ENCODE results near the gene MBTD1. TPM values are rescaled to one million over a fixed set of nuclear protein-coding genes. Genes with fewer than 3 reads are reported as not detected.

MBTD1 gene
- total and polyA plus RNA-seq, 10 donors: 9.6 to 45.7 (median 23.6) TPM

DNA sequence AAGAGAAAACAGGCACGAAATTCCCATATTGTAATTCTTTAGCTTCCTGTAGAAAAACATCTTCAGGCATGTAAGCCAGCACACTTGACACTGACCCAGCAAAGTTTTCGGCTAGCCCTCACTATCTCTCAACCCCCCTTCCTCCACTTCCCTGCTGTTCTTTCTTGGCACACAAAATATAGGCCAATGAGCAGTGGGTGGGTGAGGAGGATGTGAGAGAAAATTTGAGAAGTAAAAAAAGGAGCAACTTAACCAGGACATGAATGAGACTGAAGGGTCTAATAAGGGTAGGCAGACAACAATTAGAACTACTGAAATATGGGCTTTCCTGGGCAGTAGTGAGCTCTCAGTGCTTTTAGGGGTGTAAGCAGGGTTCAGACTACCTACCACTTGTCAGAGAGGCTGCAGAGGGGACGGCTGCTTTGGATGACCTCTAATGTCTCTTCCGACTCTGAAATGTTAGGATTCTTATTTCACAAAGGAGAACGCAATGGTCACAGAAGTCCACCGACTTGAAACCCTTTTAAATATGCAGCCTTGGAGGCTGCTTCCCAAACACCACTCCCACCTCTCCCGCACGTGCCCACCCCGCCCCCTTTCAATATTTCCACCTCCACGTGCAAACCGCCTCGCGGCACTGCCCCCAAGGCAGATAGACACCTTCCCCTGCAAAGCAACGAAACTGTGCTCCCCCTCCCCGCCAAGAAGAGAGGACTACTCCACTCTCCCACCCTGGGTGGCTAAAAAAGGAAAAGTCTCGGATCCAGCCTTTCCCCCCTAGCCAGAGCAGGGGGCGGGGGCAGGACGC is 889 bp downstream of the MBTD1 start:
- peak overlapping the region; percentile 94 to 99 (median 98) for H3K27ac ChIP-seq
- peak; percentile 85 for DNase-seq
- intact Hi-C loops (cut with DNase I; ENCODE audit: low total_unique reads): no loop called here
- peaks cover 34 to 89% (median 75%) of the 10 kb centered on the region in 6 donors for H3K4me1 ChIP-seq
- no peaks in the 10 kb centered on the region for H3K27me3 ChIP-seq (replicated peaks in 1 of 7)
- H3K36me3 ChIP-seq: peaks cover 0 to 57% (median 17%) of the 10 kb centered on the region in 6 donors
- 1 to 4% (median 3%) methylated on average over 17 to 18 of the region's 18 CpGs for WGBS, 5 donors
- no peaks in the 10 kb centered on the region for H3K9me3 ChIP-seq
- peak overlapping the region; percentile 75 to 100 (median 99) for H3K4me3 ChIP-seq
- TF ChIP-seq POLR2AphosphoS5 (IDR thresholded peaks at IDR 0.05) (no peak), POLR2A (IDR thresholded peaks at IDR 0.05) (no peak)
- TF ChIP-seq, protein P1, sequence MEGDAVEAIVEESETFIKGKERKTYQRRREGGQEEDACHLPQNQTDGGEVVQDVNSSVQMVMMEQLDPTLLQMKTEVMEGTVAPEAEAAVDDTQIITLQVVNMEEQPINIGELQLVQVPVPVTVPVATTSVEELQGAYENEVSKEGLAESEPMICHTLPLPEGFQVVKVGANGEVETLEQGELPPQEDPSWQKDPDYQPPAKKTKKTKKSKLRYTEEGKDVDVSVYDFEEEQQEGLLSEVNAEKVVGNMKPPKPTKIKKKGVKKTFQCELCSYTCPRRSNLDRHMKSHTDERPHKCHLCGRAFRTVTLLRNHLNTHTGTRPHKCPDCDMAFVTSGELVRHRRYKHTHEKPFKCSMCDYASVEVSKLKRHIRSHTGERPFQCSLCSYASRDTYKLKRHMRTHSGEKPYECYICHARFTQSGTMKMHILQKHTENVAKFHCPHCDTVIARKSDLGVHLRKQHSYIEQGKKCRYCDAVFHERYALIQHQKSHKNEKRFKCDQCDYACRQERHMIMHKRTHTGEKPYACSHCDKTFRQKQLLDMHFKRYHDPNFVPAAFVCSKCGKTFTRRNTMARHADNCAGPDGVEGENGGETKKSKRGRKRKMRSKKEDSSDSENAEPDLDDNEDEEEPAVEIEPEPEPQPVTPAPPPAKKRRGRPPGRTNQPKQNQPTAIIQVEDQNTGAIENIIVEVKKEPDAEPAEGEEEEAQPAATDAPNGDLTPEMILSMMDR (IDR thresholded peaks at IDR 0.05 in 8 of 11, conservative IDR thresholded peaks at IDR 0.05 in 3 of 11): no peak

DNA sequence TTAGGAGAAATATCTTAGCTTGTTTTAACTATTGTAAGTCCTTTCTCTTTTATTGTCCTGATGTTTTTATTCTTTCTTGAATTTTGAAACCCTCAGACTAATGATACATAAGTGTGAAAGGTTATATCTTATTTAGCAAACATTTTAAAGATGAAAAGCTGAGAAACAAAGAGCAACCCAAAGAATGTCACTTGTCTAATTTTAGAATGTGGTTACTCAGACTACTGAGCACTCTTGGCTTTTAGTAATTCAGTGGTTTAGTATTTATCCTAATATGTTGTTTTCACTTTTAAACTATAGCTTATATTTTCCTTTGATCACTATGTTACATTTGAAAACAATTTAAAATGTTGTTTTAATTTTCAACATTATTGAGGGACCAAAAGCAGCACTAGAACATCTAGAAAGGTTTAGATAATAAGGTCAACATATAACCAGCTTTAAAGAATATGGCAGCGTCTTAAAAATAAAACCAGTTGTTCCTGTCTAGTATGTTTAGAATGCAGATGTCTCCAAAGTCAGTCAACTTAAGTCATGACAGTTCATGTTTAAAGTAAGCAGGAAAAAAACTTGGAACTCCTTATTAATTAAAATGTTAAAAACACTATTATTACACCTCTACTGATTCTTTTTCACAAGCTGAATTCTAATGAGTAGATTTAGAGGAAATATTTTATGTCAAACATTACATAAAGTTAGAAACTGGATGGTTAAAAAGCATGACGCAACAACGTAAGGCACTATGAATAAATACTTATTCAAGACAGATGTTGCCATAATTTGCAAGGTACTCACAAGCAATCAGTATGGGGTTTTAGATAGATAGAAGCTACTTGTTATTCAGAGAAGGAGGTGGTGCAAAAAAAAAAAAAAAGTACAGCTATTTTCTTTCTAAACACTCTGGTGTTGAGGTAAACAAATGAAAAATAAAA is 2.4 kb downstream of the MBTD1 start:
- TF ChIP-seq POLR2AphosphoS5 (IDR thresholded peaks at IDR 0.05) (no peak), POLR2A (IDR thresholded peaks at IDR 0.05) (no peak)
- TF ChIP-seq, protein P1 (IDR thresholded peaks at IDR 0.05 in 8 of 11, conservative IDR thresholded peaks at IDR 0.05 in 3 of 11): no peak
- peak overlapping the region in 1 of 8 donors; percentile 99 for H3K27ac ChIP-seq
- H3K36me3 ChIP-seq: peaks cover 0 to 59% (median 17%) of the 10 kb centered on the region in 6 donors
- H3K4me1 ChIP-seq: peaks cover 31 to 82% (median 65%) of the 10 kb centered on the region in 6 donors
- H3K9me3 ChIP-seq: no peaks in the 10 kb centered on the region
- DNase-seq: no peak
- WGBS, 5 donors: 69 to 79% (median 74%) methylated on average over 3 of the region's 3 CpGs
- peak overlapping the region in 1 of 8 donors; percentile 100 for H3K4me3 ChIP-seq
- intact Hi-C loops (cut with DNase I; ENCODE audit: low total_unique reads): no loop called here
- no peaks in the 10 kb centered on the region for H3K27me3 ChIP-seq (replicated peaks in 1 of 7)

DNA sequence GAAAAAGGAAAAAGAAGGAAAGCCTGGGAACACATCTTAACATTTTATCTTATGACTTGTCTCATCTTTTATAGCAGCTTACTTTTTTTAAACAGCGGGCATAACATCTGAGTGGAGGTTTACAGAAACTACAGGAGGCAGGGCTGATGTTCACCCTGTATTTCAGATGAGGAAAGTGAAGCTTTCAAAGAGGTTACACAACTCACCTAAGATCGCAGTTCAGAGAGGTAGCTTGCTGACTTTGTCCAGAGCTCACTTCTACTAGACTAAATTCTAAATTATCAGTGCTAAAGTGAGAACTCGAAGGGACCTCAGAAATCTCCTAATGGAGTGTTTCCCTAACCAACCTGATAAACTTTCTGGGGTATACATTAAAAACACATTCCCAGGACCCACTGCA is 3.7 kb downstream of the MBTD1 start:
- H3K4me3 ChIP-seq: no peak overlapping the region
- H3K36me3 ChIP-seq: peaks cover 0 to 72% (median 18%) of the 10 kb centered on the region in 6 donors
- DNase-seq: no peak
- no peak for TF ChIP-seq POLR2A (IDR thresholded peaks at IDR 0.05)
- TF ChIP-seq, protein P1 (IDR thresholded peaks at IDR 0.05 in 8 of 11, conservative IDR thresholded peaks at IDR 0.05 in 3 of 11): no peak
- H3K9me3 ChIP-seq: no peaks in the 10 kb centered on the region
- peaks cover 20 to 77% (median 53%) of the 10 kb centered on the region in 6 donors for H3K4me1 ChIP-seq
- intact Hi-C loops (cut with DNase I; ENCODE audit: low total_unique reads): no loop called here
- no peak overlapping the region for H3K27ac ChIP-seq
- H3K27me3 ChIP-seq (replicated peaks in 1 of 7): no peaks in the 10 kb centered on the region
- WGBS, 5 donors: 85 to 96% (median 91%) methylated on average over 3 of the region's 3 CpGs

Data from spleen (tissue), 11 donors.